Heart right ventricle (tissue), 16 donors: ENCODE measurements around the gene SPACDR. TPM values are rescaled to one million over a fixed set of nuclear protein-coding genes. Genes with fewer than 3 reads are reported as not detected.
A peak's percentile ranks its signal among the peaks of the same experiment; 100 is the strongest.

Experiments
- ATAC-seq, 8 donors: fragments of 200-7000 bp; cut with Tn5 transposase; one replicate each; pipeline ENCODE4 v1.9.1; 2020; ENCODE audit warnings: mild to moderate bottlenecking in 8 of 8, moderate library complexity in 8 of 8, moderate number of reproducible peaks in 1 of 8
- DNase-seq, 2 donors: peaks; one replicate each; pipeline ENCODE4 v3.0.0-alpha.2; 2020
- H3K27ac ChIP-seq, 10 donors: fragments of 200-600 bp; sonication (generic) in 2 of 10; one replicate each; pipeline versions ENCODE4 v1.5.0 to v1.8.0; 2020 to 2022; ENCODE audit warnings: mild to moderate bottlenecking in 3 of 10
- H3K27me3 ChIP-seq, 7 donors: fragments of 200-600 bp; one replicate each; pipeline ENCODE4 v1.8.0; 2021 to 2022; ENCODE audit warnings: mild to moderate bottlenecking in 2 of 7
- H3K36me3 ChIP-seq, 9 donors: fragments of 200-600 bp; sonication (generic) in 1 of 9; one replicate each; pipeline versions ENCODE4 v1.5.0 to v1.8.0; 2020 to 2022; ENCODE audit warnings: mild to moderate bottlenecking in 2 of 9
- H3K4me1 ChIP-seq, 9 donors: fragments of 200-600 bp; sonication (generic) in 1 of 9; one replicate each; pipeline versions ENCODE4 v1.5.0 to v1.8.0; 2020 to 2022; ENCODE audit warnings: mild to moderate bottlenecking in 4 of 9
- H3K4me3 ChIP-seq, 10 donors: fragments of 200-600 bp; sonication (generic) in 2 of 10; one replicate each; pipeline versions ENCODE4 v1.5.0 to v1.8.0; 2020 to 2022; ENCODE audit warnings: mild to moderate bottlenecking in 7 of 10, moderate library complexity in 2 of 10
- H3K9me3 ChIP-seq, 11 donors: fragments of 200-600 bp in 10 of 11; sonication (generic) in 2 of 11; one replicate each; pipeline versions ENCODE4 v1.5.0 to v1.8.0; 2013 to 2022; ENCODE audit warnings: mild to moderate bottlenecking in 2 of 11, control low read depth in 1 of 11, moderate library complexity in 1 of 11
- CTCF ChIP-seq, 9 donors: fragments of 200-600 bp; sonication (generic) in 2 of 9; IDR thresholded peaks; one replicate each; pipeline versions ENCODE4 v1.5.0 to v1.8.0; 2021 to 2022; ENCODE audit warnings: antibody characterized with exemption in 9 of 9, mild to moderate bottlenecking in 5 of 9, moderate library complexity in 1 of 9
- WGBS, 2 donors: extraction: QIAGEN DNeasy Blood & Tissue Kit; methylation state at CpG; one replicate each; pipeline ENCODE4 v1.1.7; 2013; ENCODE audit warnings: inconsistent platforms in 1 of 2; 5-methylcytosine and 5-hydroxymethylcytosine counted together
- intact Hi-C, 10 donors: fragments of 100-400 bp; cut with DNase I; formaldehyde crosslinking; loops; one replicate each; pipeline versions ENCODE4 v1.11.1 to v1.14.2; 2022
- polyA plus RNA-seq, 2 donors: library from polyadenylated mRNA; stranded (reverse); fragments of 200-250 nt; gene quantifications; one replicate each; pipeline ENCODE4 v1.2.3, GENCODE V29; 2013
- total RNA-seq, 10 donors: library from RNA; stranded (reverse); fragmentation: NEBNext Ultra II Directional in 3 of 10; extraction: Animal tissue kit (Norgen Biotek cat#: 25700) in 3 of 10; gene quantifications; one replicate each; pipeline versions ENCODE4 v1.2.1 to v1.2.4, GENCODE V29; 2021 to 2023
- donor health status: Arrhythmogenic right ventricular cardiomyopathy.
- donor health status: ischemic (EF 13 %, LVEDD 7.1; RV severe dilation, severe dysfunction).
- donor health status: healthy with polysubstance abuse.
- donor health status: DM: no; HTN: yes; CAD: no.
- donor health status: DM: no; HTN: no; CAD: no.
- donor health status: ischemic (EF 25% LVEDD 6.9; RV normal size, moderate dysfunction).
- donor health status: ischemic (EF 25% LVEDD 5.7; RV mildly dilated, moderate dysfunction).
- donor health status: healthy.
- donor health status: DM: yes; HTN: yes; CAD: no.
- donor health status: Ischemic cardiomyopathy.
- donor health status: ischemic (EF 35%, LVEDD 5.7; RV mildly dilated, moderate dysfunction).
- donor health status: nonischemic (EF 11% LVEDD 7.7; RV severe dilation, severe dysfunction).
- donor health status: DM: yes; HTN: yes; CAD: no.
- donor health status: PGD.
- donor health status: ischemic (EF 29% LVEDD 5.4; RV normal size, mild dysfunction).
- donor health status: nonischemic (EF 23%, LVEDD 6.1; RV moderate dilation, normal function).

The SPACDR gene
- total and polyA plus RNA-seq, 12 donors = 0.28 to 1.3 (median 0.77) TPM; not detected in 4

- Histone ChIP-seq H3K4me1 (peaks cover 0 to 4% (median 0%) of the 10 kb centered on the region in 9 donors), H3K4me3 (no peak overlapping the region), H3K27me3 (no peaks in the 10 kb centered on the region), H3K27ac (no peak overlapping the region), H3K36me3 (peaks cover 0 to 1% (median 0%) of the 10 kb centered on the region in 9 donors), H3K9me3 (no peaks in the 10 kb centered on the region)
- no peak for ATAC-seq
- TF ChIP-seq CTCF (IDR thresholded peaks at IDR 0.05) = no peak
- intact Hi-C loops = no loop called here
- no peak for DNase-seq
- 90 to 95% methylated on average over 1 of the region's 1 CpG for WGBS, 2 donors
Measured at GRCh38 chr7:100413889-100414288, 50.2 kb downstream of the SPACDR start.

- Histone ChIP-seq H3K9me3 (no peaks in the 10 kb centered on the region), H3K36me3 (peaks cover 0 to 5% (median 0%) of the 10 kb centered on the region in 9 donors), H3K4me3 (no peak overlapping the region), H3K4me1 (peaks cover 0 to 4% (median 0%) of the 10 kb centered on the region in 9 donors), H3K27ac (no peak overlapping the region), H3K27me3 (no peaks in the 10 kb centered on the region)
- TF ChIP-seq CTCF (IDR thresholded peaks at IDR 0.05) = no peak
- intact Hi-C loops = no loop called here
- no peak for ATAC-seq
- no peak for DNase-seq
Measured at GRCh38 chr7:100413346-100413745, 50.7 kb downstream of the SPACDR start.

GRCh38 chr7:100411101-100411500 is 53.0 kb downstream of the SPACDR start:
- no peak for ATAC-seq
- no peak for DNase-seq
- Histone ChIP-seq H3K4me1 (peaks cover 0 to 8% (median 0%) of the 10 kb centered on the region in 9 donors), H3K9me3 (no peaks in the 10 kb centered on the region), H3K4me3 (no peak overlapping the region), H3K36me3 (peaks cover 0 to 5% (median 0%) of the 10 kb centered on the region in 9 donors), H3K27ac (no peak overlapping the region), H3K27me3 (no peaks in the 10 kb centered on the region)
- no peak for TF ChIP-seq CTCF (IDR thresholded peaks at IDR 0.05)
- intact Hi-C loops = no loop called here
- 92 to 98% methylated on average over 6 of the region's 6 CpGs for WGBS, 2 donors

DNA sequence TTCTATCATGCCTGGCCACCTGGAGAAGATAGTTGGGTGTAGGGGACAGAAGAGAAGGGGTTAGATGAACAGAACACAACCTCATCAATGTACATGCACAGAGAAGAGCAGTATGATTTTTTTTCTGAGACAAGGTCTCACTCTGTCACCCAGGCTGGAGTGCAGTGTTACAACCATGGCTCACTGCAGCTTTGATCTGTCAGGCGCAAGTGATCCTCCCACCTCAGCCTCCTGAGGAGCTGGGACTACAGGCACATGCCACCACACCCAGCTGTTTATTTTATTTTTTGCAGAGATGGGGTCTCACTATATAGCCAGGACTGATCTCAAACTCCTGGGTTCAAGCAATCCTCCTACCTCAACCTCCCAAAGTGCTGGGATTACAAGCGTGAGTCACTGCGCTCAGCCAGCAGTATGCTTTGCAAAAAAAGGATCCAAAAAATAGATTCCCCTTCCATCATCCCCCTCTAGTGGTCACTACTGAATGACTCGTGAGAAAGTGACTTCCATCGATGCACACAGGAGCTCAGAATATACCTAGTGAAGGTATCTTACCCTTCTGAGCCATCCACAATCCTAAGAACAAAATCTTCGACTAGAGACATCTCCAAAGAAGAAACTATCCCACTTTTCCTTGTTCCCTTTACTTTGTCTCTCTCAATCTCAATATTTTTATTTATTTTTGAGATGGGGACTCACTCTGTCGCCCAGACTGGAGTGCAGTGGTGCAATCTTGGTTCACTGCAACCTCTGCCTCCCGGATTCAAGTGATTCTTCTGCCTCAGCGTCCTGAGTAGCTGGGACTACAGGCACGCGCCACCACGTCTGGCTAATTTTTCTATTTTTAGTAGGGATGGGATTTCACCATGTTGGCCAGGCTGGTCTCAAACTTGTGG is 56.5 kb downstream of the SPACDR start:
- ATAC-seq (peak in 5 of 8 donors; percentile 63 to 79 (median 70)), DNase-seq (peak in 1 of 2 donors; percentile 41)
- WGBS, 2 donors = 58 to 60% methylated on average over 12 of the region's 12 CpGs
- intact Hi-C loops = loop anchor here in 2 of 10 donors (5.0 to 10.0 kb wide), 2 partner anchors 50 to 273 kb away; partner anchors contain the start of gene PILRB (in 1 of the 2)
- Histone ChIP-seq H3K4me1 (peaks cover 0 to 3% (median 0%) of the 10 kb centered on the region in 9 donors), H3K27me3 (no peaks in the 10 kb centered on the region), H3K36me3 (peaks cover 0 to 5% (median 0%) of the 10 kb centered on the region in 9 donors), H3K4me3 (no peak overlapping the region), H3K9me3 (no peaks in the 10 kb centered on the region), H3K27ac (no peak overlapping the region)
- TF ChIP-seq CTCF (IDR thresholded peaks at IDR 0.05) = peak in 8 of 9 donors; percentile 41 to 76 (median 66)
